GM11168 (cell line): ENCODE data around the gene GAGE13.
"Not testable (repeated sequence)": the region's sequence is repeated elsewhere in the genome, so short reads cannot be mapped to it uniquely, and the experiment has no call there.

Source experiments
- in situ Hi-C: fragments of 300-500 bp; cut with MboI; formaldehyde crosslinking; loops from one replicate; pipeline ENCODE4 v1.12.0; 2022; ENCODE audit warnings: low sequenced_read_pairs; ENCODE audit not compliant: unreplicated experiment

The GAGE13 gene

DNA sequence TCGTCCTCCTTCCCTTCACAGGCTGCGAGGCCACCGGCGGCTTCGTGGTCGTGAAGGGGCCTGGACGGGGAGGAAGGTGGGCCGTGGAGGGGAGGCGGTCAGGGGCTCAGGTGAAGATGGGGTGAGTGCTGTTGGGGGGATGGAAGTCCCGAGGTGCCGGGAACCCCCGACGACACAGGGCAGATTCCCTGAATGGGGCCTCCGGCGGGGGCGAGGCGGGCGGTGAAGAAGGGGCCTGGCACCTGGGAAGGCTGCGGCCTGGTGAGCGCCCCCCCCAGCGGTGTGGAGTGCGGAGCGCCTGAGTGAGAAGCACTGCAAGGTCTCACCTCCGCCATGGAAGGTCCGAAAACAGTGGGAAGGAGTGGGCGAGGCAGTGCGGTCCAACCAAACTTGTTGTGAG lies 9.1 kb upstream of the GAGE13 start:
- in situ Hi-C loops = not testable (repeated sequence)

DNA sequence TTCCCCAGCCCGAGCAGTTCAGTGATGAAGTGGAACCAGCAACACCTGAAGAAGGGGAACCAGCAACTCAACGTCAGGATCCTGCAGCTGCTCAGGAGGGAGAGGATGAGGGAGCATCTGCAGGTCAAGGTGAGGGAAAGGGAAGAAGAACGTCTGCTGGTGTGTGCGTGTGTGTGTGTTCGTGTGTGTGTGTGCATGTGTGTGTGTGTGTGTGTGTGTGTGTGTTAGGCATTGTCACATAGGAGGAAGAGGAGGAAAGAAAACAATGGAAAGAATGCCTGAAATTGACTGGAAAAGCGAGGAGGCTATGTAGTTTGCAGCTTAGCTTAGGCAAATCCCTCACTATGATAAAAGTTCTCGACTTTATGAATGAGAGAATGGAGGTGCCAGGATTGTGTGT lies 7.6 kb upstream of the GAGE13 start:
- in situ Hi-C loops = not testable (repeated sequence)

DNA sequence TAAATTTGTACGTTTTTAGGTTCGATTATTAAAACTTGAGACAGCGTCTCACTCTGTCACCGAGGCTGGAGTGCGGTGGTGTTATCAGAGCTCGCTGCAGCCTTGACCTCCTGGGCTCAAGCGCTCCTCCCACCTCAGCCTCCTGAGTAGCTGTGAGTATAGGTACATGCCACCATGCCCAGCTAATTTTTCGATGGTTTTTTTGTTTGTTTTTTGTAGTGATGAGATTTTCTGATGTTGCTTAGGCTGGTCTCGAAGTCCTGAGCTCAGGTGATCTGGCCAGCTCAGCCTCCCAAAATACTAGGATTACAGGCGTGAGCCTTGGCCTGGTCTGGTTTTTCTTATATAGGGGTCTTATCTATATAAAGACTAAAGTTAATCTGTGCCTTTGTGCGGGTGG lies 961 bp upstream of the GAGE13 start:
- in situ Hi-C loops = loop anchor here (25.0 kb wide), 1 partner anchor 332 kb away; no protein-coding TSS in a partner anchor

DNA sequence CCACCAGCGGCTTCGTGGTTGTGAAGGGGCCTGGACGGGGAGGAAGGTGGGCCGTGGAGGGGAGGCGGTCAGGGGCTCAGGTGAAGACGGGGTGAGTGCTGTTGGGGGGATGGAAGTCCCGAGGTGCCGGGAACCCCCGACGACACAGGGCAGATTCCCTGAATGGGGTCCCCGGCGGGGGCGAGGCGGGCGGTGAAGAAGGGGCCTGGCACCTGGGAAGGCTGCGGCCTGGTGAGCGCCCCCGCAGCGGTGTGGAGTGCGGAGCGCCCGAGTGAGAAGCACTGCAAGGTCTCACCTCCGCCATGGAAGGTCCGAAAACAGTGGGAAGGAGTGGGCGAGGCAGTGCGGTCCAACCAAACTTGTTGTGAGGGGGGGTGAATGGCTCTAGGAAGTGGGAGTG lies 459 bp downstream of the GAGE13 start:
- in situ Hi-C loops = loop anchor here (25.0 kb wide), 1 partner anchor 330 kb away; no protein-coding TSS in a partner anchor

DNA sequence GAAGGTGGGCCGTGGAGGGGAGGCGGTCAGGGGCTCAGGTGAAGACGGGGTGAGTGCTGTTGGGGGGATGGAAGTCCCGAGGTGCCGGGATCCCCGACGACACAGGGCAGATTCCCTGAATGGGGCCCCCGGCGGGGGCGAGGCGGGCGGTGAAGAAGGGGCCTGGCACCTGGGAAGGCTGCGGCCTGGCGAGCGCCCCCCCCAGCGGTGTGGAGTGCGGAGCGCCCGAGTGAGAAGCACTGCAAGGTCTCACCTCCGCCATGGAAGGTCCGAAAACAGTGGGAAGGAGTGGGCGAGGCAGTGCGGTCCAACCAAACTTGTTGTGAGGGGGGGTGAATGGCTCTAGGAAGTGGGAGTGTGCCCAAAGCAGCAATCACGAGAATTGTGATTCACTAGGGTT lies 10.1 kb downstream of the GAGE13 start:
- in situ Hi-C loops = loop anchor here (25.0 kb wide), 1 partner anchor 321 kb away; no protein-coding TSS in a partner anchor

DNA sequence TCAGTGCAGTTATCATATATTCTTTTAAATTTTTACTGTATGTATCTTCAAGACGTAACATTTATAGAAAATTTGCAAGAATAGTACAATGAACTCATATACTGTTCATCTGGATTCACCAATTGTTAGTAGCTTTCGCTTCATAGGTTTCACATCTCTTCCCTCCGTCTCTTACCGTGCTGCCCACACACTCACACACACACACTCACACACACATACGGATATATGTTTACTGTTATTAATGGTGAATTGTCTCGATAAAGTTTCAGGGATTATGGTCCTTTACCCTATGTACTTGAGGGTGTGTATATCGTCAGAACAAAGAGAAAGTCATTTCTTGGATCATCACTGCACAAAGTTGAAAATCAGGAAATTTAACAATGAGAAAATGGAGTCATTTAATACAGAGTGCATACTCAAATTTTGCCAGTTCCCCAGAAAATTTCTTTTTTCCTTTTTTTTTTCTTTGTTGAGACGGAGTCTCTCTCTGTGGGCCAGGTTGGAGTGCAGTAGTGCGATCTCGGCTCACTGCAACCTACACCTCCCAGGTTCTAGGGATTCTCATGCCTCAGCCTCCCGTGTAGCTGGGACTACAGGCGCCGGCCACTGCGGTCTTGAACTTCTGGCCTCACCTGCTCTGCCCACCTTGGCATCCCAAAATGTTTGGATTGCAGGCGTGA lies 13.3 kb downstream of the GAGE13 start:
- in situ Hi-C loops = loop anchor here (25.0 kb wide), 1 partner anchor 318 kb away; no protein-coding TSS in a partner anchor

DNA sequence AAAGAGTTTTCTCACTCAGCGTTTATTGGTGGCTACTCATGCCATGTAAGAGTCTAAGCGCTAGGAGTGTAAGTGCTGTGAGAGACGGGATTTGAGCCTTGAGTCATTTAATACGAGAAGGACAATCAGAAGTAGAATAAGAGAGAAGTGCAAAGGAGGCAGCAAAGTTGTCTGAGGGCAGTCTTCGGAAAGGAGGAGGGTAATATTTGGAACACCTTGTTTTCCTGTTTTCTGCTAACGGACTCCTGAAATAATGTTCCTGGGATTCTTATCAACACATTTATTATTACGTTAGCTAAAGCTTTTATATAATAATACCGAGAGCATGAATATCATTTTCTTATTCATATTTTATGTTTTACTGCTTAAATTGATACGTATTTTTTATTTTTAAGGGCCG lies 14.0 kb downstream of the GAGE13 start:
- in situ Hi-C loops = loop anchor here (25.0 kb wide), 1 partner anchor 317 kb away; no protein-coding TSS in a partner anchor

DNA sequence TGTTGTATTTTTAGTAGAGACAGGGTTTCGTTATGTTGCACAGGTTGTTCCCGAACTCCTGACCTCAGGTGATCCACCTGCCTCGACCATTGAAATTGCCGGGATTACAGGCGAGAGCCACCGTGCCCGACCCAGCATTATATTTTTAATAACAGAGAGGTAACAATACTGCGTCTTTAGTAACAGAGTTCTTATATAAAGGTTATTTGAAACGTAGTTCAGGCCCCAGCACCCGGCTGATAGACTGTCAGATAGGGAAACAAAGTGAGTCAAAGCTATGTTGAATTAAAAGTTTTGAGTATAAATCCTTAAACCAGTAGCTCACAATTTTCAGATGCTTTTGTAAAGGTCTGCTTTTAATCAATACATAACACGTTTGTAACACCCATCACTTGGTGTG lies 14.8 kb downstream of the GAGE13 start:
- in situ Hi-C loops = loop anchor here (25.0 kb wide), 1 partner anchor 316 kb away; no protein-coding TSS in a partner anchor
